ENCODE results near the gene XRN2. TPM values are rescaled to one million over a fixed set of nuclear protein-coding genes. Genes with fewer than 3 reads are reported as not detected.

The XRN2 gene
- total RNA-seq, 3 donors from 2014 or later: 35.3 to 47.7 (median 43.2) TPM

DNA sequence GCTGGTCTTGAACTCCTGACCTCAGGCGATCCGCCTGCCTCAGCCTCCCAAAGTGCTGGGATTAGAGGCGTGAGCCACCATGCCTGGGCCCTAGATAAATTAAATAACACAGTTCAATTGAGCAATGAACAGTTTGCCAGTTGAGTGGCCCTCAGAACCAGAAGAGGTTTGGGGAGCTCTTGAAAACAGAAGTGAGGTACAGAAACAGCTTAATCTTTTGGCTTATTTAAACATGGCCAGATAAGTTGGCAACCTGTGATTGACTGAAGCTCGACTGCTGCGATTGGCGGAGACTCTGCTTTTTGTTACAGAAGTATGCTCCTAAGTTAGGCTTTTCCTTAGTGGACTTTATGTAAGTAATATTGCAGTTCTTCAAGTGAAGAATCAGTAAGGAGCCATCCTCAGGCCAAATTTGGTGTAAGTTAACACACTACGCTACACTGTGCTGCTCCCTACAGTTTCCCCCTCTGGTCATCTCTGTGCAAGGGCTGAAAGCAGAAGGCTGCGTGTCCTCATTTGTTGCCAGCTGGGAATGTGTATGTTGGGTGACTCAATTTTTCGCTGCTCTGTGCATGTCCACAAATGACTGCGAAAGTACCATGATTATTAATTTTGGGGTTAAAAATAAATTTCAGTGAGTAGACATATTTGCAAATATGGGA lies 9.8 kb downstream of the XRN2 start:
- Histone ChIP-seq H3K4me3 (no peak overlapping the region), H3K36me3 (ENCODE audit: low read depth) (no peaks in the 10 kb centered on the region), H3K4me1 (ENCODE audit: low read depth) (no peaks in the 10 kb centered on the region), H3K9me3 (no peaks in the 10 kb centered on the region)
- no peak for TF ChIP-seq CTCF (IDR thresholded peaks at IDR 0.05)
- no peak for ATAC-seq
- no peak for DNase-seq
- intact Hi-C loops (cut with DNase I, micrococcal nuclease): no loop called here

DNA sequence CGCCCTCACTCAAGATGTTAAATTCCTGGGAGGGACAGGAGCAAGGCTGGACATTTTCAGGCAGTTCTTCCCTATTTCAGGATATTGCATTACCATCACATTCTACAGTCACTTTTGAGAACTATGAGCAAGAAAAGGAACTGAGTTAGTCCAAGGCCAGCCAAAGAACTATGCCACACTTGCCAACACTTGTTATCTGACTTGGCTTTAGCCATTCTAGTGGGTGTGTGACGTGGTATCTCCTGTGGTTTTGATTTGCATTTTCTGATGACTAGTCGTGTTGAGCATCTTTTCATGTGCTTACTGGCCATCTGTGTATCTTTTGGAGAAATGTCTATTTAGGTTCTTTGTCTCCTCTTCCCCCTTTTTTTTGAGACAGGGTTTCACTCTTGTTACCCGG lies 12.0 kb downstream of the XRN2 start:
- no peaks in the 10 kb centered on the region for H3K36me3 ChIP-seq (ENCODE audit: low read depth)
- peak; percentile 25 for ATAC-seq
- intact Hi-C loops (cut with DNase I, micrococcal nuclease): no loop called here
- no peak for TF ChIP-seq CTCF (IDR thresholded peaks at IDR 0.05)
- no peaks in the 10 kb centered on the region for H3K4me1 ChIP-seq (ENCODE audit: low read depth)
- peaks cover 9% of the 10 kb centered on the region for H3K9me3 ChIP-seq
- no peak overlapping the region for H3K4me3 ChIP-seq
- no peak for DNase-seq

GRCh38 chr20:21322083-21322710 lies 19.1 kb downstream of the XRN2 start:
- peaks cover 4% of the 10 kb centered on the region for H3K4me1 ChIP-seq (ENCODE audit: low read depth)
- no peak for TF ChIP-seq CTCF (IDR thresholded peaks at IDR 0.05)
- H3K9me3 ChIP-seq: peaks cover 15% of the 10 kb centered on the region
- no peaks in the 10 kb centered on the region for H3K36me3 ChIP-seq (ENCODE audit: low read depth)
- intact Hi-C loops (cut with DNase I, micrococcal nuclease): no loop called here
- DNase-seq (no peak), ATAC-seq (no peak)
- no peak overlapping the region for H3K4me3 ChIP-seq

DNA sequence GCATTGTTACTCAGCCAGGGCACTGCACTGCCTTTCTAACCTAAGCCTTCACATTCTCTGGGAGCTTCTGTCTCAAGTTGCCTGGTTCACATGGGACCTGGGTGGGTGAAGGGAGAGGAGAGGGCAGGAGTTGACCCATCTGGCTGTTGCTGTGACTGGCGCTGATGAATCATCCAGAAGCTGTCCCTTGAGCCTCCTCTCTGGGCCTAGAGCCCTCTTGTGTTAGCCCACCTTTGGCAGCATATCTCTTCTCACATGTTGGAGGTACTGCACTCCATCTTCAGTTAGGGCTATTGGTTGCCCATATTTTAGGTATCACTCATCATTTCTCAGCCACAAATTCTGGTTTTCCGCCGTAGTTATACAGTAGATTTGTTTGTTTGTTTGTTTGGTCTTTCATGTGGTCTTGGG lies 19.8 kb downstream of the XRN2 start:
- no peaks in the 10 kb centered on the region for H3K36me3 ChIP-seq (ENCODE audit: low read depth)
- ATAC-seq (peak; percentile 42), DNase-seq (no peak)
- intact Hi-C loops (cut with DNase I, micrococcal nuclease): no loop called here
- peaks cover 15% of the 10 kb centered on the region for H3K9me3 ChIP-seq
- peaks cover 4% of the 10 kb centered on the region for H3K4me1 ChIP-seq (ENCODE audit: low read depth)
- H3K4me3 ChIP-seq: no peak overlapping the region
- TF ChIP-seq CTCF (IDR thresholded peaks at IDR 0.05): no peak

DNA sequence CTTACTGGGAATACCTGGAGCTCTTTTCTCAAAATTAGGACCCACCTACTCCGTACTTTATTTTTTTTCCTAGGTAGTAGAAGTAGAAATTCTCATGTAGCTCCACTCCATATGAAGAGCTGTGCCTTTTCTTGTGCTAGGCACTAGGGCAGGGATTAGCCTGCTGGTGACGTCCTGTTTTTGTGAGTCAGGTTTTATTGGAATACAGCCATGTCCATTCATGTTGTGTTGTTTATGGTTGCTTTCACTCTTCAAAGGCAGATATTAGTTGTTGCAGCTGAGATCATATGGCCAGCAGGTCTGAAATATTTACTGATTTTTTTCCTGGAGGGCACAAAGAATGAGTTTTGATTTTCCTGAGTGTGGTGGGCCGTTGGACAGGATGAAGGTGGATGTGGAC lies 20.5 kb downstream of the XRN2 start:
- DNase-seq (peak in 1 of 3 donors; percentile 8), ATAC-seq (peak; percentile 88)
- intact Hi-C loops (cut with DNase I, micrococcal nuclease): no loop called here
- no peak for TF ChIP-seq CTCF (IDR thresholded peaks at IDR 0.05)
- Histone ChIP-seq H3K4me3 (no peak overlapping the region), H3K9me3 (peaks cover 15% of the 10 kb centered on the region), H3K4me1 (ENCODE audit: low read depth) (peaks cover 4% of the 10 kb centered on the region), H3K36me3 (ENCODE audit: low read depth) (no peaks in the 10 kb centered on the region)

Data from mucosa of descending colon (tissue), 3 donors.